GM18868 (cell line): Measurements from ENCODE around the gene CNIH3.

ENCODE experiments used
- ATAC-seq: cut with Tn5 transposase; IDR thresholded peaks from one replicate; pipeline ENCODE4 v1.9.1; 2021; ENCODE audit warnings: mild to moderate bottlenecking, moderate library complexity; ENCODE audit not compliant: unreplicated experiment

CNIH3 gene

DNA sequence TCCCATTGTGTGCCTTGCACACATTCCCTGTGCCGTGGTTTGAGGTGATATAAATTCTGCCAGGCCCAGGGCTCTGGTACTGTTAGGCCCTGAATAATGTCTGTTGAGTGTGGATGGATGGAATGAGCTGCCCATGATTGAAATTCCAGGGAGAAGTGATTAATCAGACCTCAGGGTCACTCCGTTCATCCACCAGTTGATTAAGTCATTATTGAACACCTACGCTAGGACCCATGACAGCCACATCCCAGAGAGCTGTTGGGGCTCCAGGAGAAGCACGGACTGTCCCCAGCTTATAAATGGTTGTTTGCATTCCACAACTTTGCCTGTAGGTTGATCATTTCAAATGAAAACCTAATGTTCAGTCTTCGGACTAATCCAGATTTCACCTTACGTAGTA is 98.4 kb downstream of the CNIH3 start:
- ATAC-seq, result no peak

DNA sequence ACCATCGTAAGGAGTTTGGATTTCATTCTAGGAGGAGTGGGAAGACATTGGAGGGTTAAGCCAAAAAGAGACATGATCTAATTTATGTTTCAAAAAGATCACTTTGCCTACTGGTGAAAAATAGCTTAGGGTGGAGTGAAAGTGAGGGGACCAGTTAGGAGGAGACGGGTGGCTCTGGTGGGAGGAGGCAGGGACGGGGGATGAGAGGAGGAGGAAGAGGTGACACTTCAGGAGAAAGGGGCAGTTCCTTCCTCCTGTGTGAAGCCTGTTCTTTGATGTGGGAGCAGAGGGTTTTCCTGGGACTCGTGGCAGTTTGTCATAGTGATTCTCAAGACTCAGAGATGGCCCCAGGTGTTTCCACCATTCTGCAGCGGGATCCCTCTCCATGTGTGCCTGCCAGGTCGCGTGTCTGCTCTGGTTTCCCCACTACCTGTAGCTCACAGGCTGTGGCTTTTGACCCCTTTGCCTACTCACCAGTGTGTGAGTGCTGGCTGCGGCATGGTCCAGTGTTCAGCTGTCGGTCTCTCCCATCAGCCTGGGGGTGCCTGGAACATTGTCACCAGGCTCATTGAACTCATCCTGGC is 102.4 kb downstream of the CNIH3 start:
- no peak for ATAC-seq

DNA sequence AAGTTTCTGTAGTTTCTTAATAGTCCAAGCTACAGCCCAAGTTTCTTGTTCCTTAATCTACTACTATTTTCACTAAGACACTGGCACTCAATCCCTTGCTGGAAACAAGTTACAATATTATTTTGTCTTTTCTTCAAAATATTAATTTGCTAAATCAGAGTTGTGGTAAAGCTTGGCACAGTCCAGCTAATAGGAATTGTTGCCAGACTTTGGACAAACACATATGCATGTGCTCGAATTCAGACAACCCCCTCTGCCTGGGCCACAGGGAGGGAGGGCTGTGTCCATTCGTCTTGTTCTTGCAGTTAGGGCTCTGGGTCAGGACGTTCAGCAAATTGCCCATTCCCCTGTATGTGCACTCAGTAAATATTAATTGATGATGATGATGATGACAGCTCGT is 103.6 kb downstream of the CNIH3 start:
- no peak for ATAC-seq

DNA sequence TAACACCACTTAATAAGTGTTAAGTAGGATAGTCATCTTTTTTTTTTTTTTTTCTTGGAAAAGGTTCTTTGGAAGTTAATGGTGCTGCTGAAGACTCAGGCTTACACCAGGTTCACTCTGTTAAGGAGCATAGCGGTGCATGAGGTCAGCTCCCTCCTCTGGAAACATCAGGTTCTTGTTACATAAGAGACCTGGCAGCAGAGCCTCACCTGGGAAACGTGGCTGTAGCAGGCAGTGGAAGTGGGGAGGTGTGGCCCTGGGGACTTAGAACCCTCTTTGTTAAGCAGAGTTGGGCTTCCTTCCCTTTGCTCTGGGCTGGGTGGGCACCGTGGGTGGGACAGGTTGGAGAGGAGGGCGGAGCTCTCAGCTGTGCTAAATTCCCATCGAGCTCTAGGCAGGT is 104.1 kb downstream of the CNIH3 start:
- no peak for ATAC-seq

DNA sequence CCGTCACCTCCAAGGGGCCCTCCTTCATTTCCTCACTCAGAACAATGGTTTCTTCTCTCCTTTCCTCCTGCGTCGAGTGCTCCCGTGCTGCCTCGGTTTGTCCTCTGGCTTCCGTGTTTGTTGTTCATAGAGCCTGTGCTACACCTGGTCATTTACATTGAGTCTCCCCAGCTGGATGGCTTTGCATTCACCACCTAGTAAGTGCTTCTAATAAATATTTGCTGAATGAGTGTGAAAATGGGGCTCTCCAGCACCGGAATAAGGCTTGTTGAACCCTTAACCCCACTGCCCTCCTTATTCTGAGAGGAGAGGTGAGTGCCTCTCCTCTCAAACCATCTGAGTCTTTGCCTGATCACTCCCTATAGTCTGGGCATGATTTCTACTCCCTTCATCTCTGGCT is 104.9 kb downstream of the CNIH3 start:
- no peak for ATAC-seq

DNA sequence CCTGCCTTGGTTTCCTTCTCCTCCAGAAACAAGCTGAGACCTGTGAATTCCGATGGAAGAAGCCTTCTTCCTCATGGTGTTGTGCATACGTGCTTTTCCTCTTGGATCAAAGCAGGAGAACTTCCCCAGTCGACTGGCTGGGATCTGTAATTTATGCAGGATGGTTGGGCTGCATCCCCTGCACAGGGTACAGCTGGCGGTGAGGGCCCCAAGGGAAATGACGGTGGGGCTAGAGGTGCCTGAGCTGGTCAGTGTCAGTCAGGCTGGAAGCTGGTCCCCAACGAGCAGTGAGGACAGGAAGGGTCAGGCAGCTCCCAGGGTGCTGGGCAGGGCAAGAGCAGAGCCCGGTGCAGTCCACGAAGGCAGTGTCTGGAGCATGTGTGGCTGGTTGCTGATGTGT is 106.7 kb downstream of the CNIH3 start:
- ATAC-seq, result no peak

DNA sequence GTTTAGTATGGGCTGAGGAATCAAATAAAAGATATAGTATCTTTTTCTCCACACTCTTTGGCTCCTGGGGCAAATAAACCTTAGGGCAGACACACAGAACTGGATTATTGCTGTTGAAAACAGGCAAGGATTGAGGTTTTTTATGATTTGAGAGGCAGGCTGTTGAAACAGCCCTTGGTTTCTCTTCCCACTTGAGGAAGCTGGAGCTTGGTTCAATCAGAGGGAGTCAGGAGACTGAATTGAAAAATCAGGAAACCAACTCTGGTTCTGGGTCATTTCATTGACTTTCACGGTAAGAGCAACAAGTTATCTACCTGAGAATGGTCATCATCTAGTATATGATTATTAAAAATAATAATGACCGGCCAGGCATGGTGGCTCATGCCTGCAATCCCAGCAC is 108.4 kb downstream of the CNIH3 start:
- ATAC-seq, result no peak

DNA sequence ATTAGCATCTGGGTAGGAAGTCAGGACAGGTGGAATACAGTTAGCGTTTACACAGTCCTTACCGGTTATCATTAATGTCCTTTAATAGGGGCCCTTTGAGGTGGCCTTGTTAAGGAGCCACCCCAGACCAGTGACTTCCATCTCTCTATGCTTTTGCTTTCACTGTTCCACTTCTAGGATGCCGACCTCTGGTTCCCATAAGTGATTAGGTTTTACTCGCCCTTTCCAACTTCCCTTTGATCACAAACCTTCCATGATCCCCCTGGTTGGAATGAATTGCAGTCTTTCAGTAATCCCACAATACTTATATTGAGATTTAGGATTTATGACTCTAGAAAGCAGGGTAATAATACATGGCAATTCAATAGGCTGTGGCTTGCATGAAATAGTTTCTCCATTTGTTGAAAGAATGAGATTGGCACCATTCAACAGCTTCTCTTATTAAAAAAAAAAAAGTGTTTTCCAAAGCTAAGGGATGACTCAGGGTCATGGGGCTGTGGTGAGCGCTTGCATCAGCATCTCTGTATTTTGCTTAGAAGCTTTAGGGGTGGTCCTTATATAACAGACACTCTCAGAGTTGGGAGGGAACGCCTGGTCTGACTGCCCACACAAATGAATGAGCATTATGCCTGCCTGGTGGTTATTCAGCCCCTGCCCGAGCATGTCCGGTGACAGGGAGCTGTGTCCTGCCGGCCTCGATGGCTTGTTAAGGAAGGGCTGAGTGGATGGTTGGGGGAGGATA is 110.5 kb downstream of the CNIH3 start:
- no peak for ATAC-seq

DNA sequence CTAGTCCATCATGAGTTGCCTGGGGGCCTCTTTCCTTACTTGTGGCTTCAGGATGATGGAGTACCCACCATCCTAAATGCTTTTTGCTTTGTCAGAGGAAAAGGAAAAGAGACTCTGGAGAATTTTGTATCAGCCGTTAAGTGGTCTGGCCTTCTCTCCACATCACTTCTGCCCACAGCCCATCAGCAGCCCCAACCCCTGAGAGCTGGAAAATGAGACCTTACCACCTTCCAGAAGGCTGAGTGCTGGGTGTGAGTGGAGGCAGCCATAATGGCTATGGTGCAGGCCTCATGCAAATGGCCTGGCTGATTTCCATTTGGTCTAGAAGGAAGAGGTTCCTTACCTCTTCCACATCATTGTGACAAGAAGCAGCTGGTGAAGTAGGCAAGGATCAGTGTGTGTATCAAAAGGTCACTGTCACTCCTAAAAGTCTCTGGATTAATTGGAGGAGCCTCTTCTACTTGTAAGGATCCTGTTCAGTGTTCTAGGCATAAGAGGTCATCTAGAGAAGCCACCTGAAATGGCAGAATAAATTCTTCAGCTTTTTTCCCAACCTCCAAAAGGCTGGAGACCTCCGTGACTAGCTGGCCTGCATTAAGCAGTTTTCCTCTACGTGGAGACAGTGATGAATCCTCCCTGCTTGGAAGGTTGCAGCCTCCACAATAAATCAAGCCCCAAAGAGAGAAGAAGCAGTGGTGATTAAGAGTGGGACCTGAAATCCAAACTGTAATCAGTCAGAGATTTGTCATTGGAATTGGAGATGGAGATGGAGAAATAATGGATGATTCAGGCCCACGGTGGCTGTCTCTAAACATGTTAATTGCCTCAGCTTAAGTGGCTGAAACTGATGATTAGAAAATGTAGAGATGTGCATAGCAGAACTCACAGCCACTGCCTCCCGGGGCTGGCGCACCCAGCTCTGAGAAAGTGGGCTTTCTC is 111.5 kb downstream of the CNIH3 start:
- ATAC-seq, result no peak

DNA sequence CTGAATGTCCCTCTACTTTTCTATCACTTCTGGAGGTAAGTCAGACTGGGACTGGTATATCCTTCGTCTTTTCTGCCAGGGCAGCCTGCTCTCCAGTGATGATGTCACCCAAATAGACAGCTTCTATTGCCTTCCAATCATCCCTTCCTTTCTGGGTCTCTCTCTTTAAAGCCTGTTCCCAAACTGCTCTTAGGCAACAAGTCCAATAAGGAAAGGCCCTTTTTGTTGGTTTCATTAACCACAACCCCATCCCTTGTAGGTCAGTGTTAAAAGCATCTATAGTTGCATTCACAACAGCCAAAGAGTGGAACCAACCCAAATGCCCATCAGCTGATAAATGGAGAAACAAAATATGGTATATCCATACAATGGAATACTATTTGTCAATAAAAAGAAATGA is 114.4 kb downstream of the CNIH3 start:
- no peak for ATAC-seq

DNA sequence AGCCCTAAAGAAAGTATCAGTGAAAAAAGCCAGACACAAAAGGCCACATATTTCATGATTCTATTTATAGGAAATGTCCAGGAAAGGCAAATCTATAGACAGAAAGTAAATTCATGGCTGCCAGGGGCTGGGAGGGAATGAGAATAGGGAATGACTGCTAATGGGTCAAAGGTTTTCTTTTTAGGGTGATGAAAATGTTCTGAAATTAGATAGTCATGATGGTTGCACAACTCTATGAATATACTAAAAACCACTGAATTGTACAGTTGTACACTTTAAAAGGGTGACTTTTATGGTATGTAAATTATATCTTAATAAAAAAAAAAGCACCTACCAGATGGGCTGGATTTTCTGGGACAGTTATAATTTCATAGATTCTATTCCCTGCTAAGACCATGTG is 114.8 kb downstream of the CNIH3 start:
- ATAC-seq, result no peak

DNA sequence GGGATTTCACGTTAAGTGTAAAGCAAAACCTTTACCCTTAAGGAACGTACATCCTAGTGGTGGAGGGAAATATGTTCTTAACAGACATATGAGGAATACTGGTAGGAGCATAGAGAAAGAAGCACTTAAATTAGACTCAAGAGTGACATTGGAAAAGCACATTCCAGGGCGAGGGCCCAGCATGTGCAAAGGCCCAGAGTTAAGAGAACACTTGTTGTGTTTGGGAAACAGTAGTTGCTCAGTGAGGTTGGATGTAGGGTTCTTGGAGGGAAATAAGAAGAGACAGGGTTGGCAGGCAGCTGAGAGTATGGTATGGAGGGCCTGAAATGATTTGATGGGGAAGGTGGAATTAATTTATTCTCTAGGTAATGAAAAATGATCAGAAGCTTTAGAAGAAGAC is 115.5 kb downstream of the CNIH3 start:
- no peak for ATAC-seq

DNA sequence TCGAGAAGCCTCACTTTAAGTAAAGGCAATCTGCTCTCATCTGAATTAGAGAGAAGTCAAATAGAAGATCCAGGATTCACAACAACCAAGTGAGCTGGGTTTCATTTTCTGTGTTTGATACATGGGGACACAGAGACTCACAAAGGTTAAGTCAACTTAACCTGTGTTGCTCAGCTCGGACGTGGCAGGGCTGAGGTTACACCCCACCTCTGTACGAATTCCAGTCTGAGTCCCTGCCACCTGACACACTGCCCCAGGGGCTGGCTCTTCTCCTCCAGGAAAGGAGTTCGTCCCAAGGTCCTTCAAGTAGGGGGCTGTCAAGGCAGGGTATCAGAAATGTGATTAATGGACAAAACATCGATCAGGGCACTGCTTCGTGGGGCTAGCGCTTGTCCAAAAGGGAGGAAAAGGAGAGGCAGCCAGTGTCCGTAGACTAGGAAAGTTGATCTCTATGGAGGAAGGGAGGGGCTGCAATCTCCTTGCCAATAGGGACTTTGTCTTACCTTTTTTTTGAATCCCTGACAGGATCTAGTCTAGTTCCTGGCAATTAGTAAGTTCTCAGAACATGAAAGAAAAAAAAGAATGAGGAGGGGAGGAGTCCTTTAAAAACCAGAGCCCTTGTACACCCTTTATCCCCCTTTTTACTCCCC is 116.4 kb downstream of the CNIH3 start:
- ATAC-seq, result no peak

DNA sequence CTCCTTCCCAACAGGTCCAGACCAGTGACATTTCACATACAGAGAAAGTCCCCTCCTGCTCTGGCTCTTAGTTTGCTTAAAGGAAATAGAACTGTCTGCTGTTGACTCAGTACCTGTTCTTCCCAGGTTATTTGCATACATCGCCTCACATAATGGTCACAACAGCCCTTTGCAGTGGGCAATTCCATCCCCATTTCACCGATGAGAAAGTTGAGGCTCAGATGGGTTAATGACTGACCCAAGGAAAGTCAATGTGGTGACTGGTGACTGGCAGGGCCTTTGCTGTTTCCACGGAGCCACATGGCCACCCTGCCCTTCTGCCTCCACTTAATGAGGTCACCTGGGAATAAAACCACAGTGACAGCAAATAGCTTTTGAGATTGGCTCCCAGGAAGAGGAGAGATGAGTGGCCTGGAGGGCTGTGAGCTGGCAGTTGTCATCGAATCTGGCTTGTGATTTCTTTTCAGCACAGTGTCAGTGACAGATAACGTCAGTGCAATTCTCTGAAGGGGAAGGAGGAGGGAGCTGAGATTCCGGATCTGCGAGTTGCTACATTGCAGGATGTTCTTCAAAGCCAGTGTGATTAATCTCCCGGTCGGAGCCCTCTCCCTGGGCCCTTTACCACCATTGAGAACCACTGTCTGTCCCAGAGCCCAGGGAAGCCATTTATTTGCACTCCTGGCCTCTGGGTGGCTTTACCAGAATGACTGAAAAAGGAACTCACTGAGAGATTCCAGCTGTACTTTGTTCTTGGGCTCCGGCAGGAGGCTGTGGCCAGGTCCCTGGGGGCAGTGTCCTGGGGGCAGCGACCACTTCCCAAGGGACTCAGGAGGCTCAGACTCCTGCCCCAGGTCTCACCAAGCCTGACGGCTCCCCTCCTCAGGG is 117.2 kb downstream of the CNIH3 start:
- ATAC-seq, result peak; percentile 48

DNA sequence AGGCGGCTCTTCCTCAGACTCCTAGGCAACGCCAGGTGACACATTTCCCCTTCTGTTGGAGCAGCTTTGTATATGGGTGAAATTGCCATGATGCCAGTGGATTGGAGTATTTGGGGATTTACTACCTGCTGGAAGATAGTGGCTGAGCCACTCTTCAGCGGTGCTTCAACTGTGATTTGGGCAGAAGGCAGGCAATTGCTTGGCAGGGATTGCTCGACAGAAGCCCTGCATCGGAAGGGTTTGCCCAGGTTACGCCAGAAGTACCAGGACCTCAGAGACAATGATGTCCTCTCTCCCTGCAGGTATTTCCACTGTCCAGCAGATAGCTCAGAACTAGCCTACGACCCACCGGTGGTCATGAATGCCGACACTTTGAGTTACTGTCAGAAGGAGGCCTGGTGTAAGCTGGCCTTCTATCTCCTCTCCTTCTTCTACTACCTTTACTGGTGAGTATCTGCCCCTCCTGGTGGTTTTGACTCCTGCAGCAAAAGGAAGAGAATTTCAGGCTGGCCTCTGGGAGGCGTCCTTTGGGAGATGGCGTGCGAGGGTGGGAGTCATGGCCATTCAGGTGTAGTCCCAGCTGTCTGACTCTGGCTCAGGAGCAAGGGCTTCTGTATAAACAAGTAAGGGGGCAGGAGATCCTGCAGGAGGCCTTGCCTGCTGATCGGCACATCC is 118.3 kb downstream of the CNIH3 start:
- ATAC-seq, result no peak

DNA sequence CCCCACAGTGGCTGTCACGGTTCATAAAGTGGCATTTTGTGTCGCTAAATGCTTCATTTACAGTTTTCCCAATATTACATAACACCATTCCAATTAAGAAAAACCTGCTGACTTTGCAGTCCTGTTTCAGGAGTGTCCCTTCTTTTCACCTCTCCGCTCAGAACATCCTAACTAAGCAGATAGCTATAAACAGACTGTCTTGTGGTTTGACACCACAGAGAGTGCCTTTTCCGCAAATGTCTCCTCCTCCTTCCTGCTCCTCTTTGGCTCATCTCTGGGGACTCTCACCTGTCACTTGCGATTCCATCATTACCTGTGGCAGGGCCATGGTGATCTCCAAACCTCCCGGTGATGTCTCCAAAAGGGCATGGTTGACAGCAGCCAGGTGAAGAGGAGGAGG is 119.0 kb downstream of the CNIH3 start:
- ATAC-seq, result no peak

DNA sequence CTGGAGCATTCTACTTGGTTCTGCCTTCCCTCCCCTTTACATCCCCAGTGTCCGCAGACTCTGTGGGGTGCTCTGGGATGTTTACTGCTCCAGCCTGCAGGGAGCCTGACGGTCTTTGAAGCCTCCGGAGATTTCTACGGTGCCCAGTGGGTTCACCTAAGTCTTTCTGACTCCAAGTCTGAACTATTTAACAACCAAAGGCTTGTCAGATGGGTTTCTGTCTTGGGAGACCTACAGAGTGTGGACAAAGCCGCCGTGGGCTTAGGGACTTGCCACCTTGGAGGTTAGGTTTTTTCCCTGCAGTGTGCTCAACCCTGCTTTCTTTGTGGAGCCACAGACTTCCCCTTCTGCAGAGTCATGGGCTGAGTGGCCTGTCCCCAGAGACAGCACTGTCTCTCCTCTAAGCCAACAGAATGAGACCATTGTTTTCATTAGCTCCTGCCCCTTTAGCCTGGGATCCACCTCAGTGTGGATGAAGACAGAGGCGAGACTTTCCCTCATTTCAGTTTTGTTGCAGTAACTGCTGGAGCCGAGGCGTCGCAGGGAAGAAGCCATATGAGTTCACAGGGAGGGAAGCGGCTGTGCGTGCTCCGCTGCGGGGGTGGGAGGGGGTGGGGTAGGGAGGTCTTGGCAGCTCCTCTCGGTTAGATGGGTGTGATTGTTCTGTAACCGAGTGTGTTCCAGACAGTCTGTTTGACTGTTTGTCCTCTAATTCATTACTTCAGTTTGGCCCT is 120.7 kb downstream of the CNIH3 start:
- ATAC-seq, result peak; percentile 71

DNA sequence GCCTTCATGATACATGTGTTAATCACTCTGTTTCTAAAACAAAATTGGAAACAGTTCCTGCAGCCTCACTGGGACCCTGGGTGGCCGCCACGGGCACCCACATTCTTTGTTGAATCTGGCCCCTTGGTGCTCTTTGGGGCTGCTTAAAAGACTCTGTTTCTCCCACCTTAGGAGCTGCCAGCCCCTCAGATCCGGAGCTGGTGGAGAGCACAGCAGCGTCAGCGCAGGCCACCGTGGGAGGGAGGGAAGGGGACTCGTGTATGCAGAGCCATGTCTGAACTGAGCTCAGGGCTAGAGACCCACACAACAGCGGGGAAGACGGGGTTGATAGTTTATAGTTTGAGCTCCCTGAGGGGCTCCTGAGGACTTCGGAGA is 121.2 kb downstream of the CNIH3 start:
- no peak for ATAC-seq

DNA sequence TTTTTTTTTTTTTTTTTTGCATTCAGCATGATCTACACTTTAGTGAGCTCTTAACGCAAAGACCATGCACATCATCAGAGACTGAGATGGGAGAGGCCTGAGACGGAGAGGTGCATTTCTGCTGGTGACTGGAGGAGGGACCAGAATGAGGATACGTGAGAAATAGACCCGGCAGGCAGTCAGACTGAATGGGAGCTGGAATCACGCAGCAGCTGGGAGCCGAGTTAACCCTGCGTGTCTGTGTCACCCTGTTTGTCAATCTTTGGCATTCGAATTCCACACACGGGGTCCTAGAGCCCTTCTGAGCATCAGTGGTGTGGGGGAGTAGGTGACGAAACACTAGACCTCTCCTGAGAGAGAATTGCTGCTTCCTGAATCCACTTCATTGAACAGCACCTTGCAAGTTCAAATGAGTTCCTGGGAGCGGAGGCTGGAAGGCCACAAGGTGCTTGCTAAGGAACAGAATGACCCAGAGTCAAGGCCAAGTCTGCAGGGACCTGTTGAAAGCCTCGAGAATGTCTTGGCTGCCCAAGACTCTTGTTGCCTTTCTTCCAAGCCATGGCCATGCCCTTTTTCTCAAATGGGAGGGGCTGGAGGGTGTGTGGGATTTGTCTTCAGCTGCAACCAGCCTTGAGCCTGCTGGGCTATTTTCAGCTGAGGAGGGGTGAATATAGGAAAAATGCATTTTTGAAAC is 123.3 kb downstream of the CNIH3 start:
- ATAC-seq, result no peak
